Measurements from ENCODE around the gene HPCAL1.
A peak's percentile ranks its signal among the peaks of the same experiment; 100 is the strongest.

HPCAL1 gene

GRCh38 chr2:10304458-10305253 is 2.0 kb downstream of the HPCAL1 start:
- no peak for DNase-seq

- DNase-seq = peak; percentile 60
These were observed 2.5 kb downstream of the HPCAL1 start for GRCh38 chr2:10305254-10305635.

GRCh38 chr2:10305715-10306114 is 3.0 kb downstream of the HPCAL1 start:
- DNase-seq = no peak

DNA sequence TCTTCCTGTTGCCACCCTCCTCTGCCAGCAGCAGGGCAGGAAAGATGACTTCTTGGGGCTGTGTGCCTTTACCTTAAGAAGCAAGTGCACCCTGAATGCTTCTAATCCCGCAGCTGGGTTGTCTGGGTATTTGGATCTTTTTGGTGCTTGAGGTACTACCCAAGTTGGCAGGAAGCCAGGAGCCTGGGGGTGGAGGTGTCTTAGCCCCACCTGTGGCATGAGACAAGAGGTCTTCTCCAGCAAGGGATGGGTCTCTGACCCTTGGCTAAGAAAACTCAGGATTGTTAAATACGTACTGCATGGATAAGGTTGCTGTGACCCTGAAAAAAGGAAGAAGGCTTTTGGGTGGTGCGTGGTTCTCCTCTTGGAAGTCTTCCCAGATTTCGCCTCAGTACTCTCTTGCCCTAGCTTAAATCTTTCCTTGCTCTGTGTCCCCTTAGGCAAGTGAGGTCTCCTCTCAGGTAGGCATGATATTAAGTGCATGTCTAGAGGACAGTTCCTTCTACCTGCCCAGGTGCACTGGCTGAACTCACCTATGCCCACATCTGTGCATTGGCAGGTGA is 4.3 kb downstream of the HPCAL1 start:
- no peak for DNase-seq

GRCh38 chr2:10307561-10308156 is 5.0 kb downstream of the HPCAL1 start:
- no peak for DNase-seq

- no peak for DNase-seq
These were observed 6.2 kb downstream of the HPCAL1 start for GRCh38 chr2:10308866-10309265.

DNA sequence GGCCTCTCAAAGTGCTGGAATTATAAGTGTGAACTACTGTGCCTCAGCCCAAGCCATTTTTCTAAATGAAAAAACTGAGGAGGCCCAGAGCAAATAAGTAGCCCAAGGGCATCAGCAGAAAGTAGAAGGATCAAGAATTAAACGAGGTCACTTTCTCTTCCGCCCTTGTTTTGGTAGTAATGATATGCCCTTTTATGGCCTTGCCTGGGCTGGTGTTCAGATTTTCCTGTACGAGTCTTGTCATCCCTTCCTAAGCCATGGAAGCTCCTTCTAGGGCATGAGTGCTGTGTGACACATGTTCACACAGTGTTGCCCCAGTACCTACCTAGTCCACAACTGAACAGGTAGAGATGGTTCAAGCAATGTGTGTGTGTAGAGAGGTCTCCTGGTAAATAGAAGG is 6.6 kb downstream of the HPCAL1 start:
- DNase-seq = no peak

DNA sequence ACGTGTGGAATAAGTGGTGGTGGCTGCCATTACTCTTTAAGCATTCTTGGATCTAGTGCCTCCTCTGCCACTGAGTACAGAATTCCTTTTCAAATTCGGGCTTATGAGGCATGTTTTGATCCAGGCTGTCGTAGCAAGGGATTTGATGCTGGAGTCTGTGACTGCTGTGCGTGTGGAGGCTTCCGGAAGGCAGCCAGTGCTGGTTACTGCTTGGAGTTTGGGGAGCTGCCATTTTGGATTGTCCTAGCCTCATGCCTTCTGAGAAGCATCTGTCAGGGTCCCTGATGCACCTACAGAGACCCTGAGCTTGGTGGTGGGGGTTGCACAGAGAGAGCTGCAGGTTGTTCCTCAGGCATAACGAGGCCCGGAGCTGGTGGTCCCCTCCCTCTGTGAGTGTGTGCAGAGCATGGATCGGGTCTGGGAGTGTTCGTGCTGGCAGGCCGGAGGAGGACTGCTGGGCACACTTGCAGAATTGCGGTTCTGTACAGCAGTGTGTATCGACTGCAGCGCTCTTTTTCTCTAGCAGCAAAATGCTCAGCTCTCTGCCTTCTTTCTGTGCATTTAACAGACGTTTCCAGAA is 7.7 kb downstream of the HPCAL1 start:
- DNase-seq = no peak

- DNase-seq = no peak
These were observed 9.0 kb downstream of the HPCAL1 start for GRCh38 chr2:10311736-10312135.

GRCh38 chr2:10312437-10312957 is 9.8 kb downstream of the HPCAL1 start:
- no peak for DNase-seq

DNA sequence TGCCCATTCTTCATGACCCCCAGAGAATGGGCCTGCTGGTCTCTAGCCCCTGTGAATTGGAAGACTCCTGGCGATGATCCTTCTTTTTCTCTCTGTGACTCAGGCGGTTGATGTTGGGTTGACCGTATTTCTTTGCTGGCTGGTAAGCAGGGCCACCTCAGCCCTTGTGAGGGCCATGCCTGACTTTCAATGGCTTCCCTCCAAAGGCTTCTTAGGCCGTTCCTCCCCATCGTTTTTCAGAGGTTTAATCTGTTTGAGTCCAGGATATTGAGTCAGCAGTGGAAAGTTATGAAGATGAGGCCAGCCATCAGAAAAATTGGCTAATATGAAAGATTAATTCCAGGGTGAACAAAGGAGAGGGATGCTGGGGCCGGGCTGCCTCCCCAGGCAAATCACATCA is 13.6 kb downstream of the HPCAL1 start:
- DNase-seq = no peak

DNA sequence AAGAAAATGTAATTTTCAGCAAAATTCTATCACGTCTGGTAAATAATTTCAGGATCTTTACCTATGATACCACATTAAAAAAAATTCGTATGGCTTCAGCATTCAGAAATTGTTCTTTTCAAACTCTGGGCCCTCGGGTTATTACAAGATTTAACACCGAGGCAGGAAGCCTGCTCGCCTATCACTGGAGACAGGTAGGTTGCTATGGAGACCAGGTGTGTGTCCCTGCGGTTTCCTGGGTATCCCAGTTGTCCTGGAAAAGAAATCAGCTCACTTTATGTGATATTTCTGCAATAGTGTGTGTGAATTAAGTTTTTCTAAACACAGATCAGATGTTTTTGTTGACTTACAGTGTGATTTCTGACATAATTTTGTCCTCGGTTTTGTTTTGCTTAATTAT is 14.2 kb downstream of the HPCAL1 start:
- no peak for DNase-seq

DNA sequence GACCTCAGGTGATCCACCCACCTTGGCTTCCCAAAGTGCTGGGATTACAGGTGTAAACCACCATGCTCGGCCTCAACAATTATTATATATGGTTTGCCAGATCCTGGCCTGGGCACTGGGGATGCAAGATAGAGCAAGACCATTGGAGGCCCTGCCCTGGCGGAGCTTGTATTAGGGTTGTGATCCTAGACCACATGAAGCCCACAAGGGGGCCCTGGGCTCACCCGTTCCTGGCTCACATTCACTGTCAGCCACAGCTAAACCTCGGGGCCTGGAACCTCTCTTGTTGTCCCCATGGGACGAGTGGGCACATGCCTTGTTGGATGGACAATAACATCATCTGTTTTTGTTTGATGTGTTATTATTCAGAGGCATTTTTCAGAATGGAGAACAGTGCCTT is 14.9 kb downstream of the HPCAL1 start:
- DNase-seq = no peak

- no peak for DNase-seq
These were observed 15.6 kb downstream of the HPCAL1 start for GRCh38 chr2:10318345-10318744.

- DNase-seq = no peak
These were observed 17.3 kb downstream of the HPCAL1 start for GRCh38 chr2:10319892-10320574.

- DNase-seq = no peak
These were observed 17.8 kb downstream of the HPCAL1 start for GRCh38 chr2:10320575-10320931.

- DNase-seq = no peak
These were observed 18.2 kb downstream of the HPCAL1 start for GRCh38 chr2:10320933-10321332.

- DNase-seq = no peak
These were observed 18.9 kb downstream of the HPCAL1 start for GRCh38 chr2:10321622-10322021.

DNA sequence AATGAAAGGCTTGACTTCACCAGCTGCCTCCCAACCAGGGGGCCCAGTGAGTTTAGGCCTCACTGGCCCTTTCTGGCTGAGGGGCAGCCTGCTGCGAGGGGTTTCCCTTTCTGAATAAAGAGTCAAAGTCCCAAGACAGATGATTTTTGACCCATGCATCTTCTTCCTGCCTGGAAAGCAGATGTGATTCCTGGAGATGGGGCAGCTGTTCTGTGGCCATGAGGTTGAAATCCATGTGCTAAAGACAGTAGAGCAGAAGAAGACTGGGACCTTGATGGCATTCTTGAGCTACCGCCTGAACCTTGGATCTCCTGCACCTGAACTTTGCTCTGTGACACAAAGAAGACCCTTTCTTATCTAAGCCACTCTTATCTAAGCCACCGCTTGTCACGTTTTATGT is 19.8 kb downstream of the HPCAL1 start:
- no peak for DNase-seq

GRCh38 chr2:10322973-10323372 is 20.3 kb downstream of the HPCAL1 start:
- no peak for DNase-seq

DNA sequence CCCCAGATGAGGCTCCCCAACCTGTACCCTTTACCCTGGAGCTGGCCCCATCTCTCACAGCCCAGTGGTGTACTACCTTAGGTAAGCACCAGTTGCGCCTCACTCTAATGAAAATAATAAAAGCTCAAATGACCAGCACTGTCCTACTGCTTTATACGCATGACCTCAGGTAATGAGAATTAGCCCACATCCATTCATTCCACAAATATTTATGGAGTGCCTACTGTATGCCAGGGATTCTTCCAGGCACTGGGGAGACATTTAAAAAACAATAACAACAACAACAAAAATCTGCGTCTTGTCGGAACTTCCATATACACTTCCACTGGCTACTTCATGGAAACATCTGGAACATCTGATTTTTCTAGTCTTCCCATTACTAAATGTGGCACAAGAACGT is 20.8 kb downstream of the HPCAL1 start:
- DNase-seq = no peak

GRCh38 chr2:10324095-10324832 is 21.6 kb downstream of the HPCAL1 start:
- DNase-seq = no peak
